Right atrium auricular region (tissue), 2 donors: ENCODE data around the gene PDZD2. TPM values are rescaled to one million over a fixed set of nuclear protein-coding genes. Genes with fewer than 3 reads are reported as not detected.

Experiments
- DNase-seq: peaks from one replicate; pipeline ENCODE4 v3.0.0-alpha.2; 2019; ENCODE audit warnings: low spot score
- H3K27ac ChIP-seq, 2 donors: fragments of 200-600 bp; sonication (generic); 1 replicate in 1 of 2; 2 replicates in 1 of 2; pipeline ENCODE4 v1.5.1; 2016 to 2019
- H3K27me3 ChIP-seq, 2 donors: fragments of 200-600 bp; sonication (generic); one replicate each; pipeline versions ENCODE4 v1.5.1 to v1.6.0; 2017 to 2019
- H3K36me3 ChIP-seq: fragments of 200-600 bp; sonication (generic); one replicate; pipeline ENCODE4 v1.5.1; 2016
- H3K4me1 ChIP-seq, 2 donors: fragments of 200-600 bp; sonication (generic); one replicate each; pipeline versions ENCODE4 v1.5.1 to v1.6.0; 2017 to 2019
- H3K4me3 ChIP-seq, 2 donors: fragments of 200-600 bp; sonication (generic); 1 replicate in 1 of 2; 2 replicates in 1 of 2; pipeline ENCODE4 v1.5.1; 2017 to 2019; ENCODE audit warnings: mild to moderate bottlenecking in 1 of 2, moderate library complexity in 1 of 2
- H3K9me3 ChIP-seq, 2 donors: fragments of 200-600 bp; sonication (generic); one replicate each; pipeline ENCODE4 v1.5.1; 2019
- total RNA-seq, 2 donors: library from RNA; depleted of rRNA; stranded (reverse); fragments of >200 nt; gene quantifications; one replicate each; pipeline ENCODE4 v1.1.0, GENCODE V29; 2016
- TF ChIP-seq, protein P1 (sequence below), 2 donors: fragments of 200-600 bp; sonication (generic); IDR thresholded peaks; one replicate each; pipeline ENCODE4 v1.5.1; 2019; ENCODE audit warnings: antibody characterized with exemption in 2 of 2

PDZD2 gene
- total RNA-seq, 2 donors from 2014 or later = 79.5 to 86.4 TPM

DNA sequence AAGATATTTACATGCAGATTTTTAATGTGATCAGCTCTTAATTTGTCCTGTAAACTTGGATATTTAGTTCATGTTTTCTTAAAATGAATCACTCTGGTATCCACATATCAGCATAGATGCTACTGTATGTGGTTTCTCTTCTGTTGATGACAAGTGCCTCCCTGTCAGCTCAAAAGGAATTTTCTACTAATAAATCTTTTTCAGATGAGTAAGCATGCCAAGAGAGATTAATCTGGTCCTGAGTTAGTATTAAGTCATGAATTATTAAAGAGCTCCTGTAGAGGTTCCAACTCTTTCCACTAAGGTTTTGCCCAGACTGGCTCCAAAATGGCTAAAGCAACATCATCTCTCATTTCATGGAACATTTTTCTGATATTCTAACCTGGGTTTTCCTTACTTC lies 406.0 kb downstream of the PDZD2 start:
- no peak overlapping the region for H3K4me3 ChIP-seq
- H3K27me3 ChIP-seq = no peaks in the 10 kb centered on the region
- peaks cover 0 to 13% of the 10 kb centered on the region in 2 donors for H3K4me1 ChIP-seq
- H3K36me3 ChIP-seq = peaks cover 11% of the 10 kb centered on the region
- H3K9me3 ChIP-seq = no peaks in the 10 kb centered on the region
- DNase-seq = no peak
- TF ChIP-seq, protein P1, sequence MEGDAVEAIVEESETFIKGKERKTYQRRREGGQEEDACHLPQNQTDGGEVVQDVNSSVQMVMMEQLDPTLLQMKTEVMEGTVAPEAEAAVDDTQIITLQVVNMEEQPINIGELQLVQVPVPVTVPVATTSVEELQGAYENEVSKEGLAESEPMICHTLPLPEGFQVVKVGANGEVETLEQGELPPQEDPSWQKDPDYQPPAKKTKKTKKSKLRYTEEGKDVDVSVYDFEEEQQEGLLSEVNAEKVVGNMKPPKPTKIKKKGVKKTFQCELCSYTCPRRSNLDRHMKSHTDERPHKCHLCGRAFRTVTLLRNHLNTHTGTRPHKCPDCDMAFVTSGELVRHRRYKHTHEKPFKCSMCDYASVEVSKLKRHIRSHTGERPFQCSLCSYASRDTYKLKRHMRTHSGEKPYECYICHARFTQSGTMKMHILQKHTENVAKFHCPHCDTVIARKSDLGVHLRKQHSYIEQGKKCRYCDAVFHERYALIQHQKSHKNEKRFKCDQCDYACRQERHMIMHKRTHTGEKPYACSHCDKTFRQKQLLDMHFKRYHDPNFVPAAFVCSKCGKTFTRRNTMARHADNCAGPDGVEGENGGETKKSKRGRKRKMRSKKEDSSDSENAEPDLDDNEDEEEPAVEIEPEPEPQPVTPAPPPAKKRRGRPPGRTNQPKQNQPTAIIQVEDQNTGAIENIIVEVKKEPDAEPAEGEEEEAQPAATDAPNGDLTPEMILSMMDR (IDR thresholded peaks at IDR 0.05) = no peak
- H3K27ac ChIP-seq = no peak overlapping the region

DNA sequence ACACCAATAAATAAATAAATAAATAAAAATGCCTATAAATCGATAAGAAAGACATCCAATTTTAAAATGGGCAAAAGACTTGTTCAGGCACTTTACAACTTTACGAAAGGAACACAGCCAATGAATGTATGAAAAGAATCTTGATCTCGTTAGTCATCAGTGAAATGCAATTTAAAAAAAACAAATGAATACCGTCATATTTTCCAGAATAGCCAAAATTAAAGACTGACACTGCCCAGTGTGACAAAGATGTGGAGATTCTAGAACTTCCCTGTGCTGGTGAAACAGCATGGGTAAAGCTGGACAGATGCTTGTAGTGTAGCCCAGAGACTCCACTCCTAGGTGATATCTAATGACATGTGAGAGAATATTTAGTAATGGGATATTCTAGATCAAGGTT lies 408.1 kb downstream of the PDZD2 start:
- H3K36me3 ChIP-seq = peaks cover 12% of the 10 kb centered on the region
- no peaks in the 10 kb centered on the region for H3K9me3 ChIP-seq
- DNase-seq = no peak
- TF ChIP-seq, protein P1 (IDR thresholded peaks at IDR 0.05) = no peak
- H3K4me3 ChIP-seq = no peak overlapping the region
- H3K27me3 ChIP-seq = no peaks in the 10 kb centered on the region
- no peak overlapping the region for H3K27ac ChIP-seq
- peaks cover 0 to 13% of the 10 kb centered on the region in 2 donors for H3K4me1 ChIP-seq

DNA sequence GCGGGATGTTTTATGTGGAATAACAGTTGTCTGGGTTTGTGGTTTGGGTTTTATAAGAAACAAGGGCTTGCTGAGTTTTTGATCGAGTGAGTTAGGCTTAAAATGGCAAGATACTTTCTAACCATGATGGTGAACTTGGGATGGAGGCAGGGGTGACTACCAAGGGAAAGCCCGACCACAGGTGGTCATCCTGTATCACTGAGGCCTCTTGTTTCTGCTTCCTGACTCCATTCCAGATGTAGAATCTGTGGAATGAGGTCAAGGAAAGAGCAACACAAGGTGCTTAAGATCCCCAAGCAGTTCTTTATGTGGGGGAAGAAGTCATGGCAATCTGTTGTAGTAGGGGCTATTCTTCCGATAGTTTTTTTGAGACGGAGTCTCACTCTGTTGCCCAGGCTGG lies 412.9 kb downstream of the PDZD2 start:
- no peak overlapping the region for H3K27ac ChIP-seq
- TF ChIP-seq, protein P1 (IDR thresholded peaks at IDR 0.05) = no peak
- H3K36me3 ChIP-seq = peaks cover 31% of the 10 kb centered on the region
- no peak for DNase-seq
- H3K27me3 ChIP-seq = no peaks in the 10 kb centered on the region
- no peaks in the 10 kb centered on the region for H3K9me3 ChIP-seq
- H3K4me1 ChIP-seq = peaks cover 0 to 10% of the 10 kb centered on the region in 2 donors
- H3K4me3 ChIP-seq = no peak overlapping the region

DNA sequence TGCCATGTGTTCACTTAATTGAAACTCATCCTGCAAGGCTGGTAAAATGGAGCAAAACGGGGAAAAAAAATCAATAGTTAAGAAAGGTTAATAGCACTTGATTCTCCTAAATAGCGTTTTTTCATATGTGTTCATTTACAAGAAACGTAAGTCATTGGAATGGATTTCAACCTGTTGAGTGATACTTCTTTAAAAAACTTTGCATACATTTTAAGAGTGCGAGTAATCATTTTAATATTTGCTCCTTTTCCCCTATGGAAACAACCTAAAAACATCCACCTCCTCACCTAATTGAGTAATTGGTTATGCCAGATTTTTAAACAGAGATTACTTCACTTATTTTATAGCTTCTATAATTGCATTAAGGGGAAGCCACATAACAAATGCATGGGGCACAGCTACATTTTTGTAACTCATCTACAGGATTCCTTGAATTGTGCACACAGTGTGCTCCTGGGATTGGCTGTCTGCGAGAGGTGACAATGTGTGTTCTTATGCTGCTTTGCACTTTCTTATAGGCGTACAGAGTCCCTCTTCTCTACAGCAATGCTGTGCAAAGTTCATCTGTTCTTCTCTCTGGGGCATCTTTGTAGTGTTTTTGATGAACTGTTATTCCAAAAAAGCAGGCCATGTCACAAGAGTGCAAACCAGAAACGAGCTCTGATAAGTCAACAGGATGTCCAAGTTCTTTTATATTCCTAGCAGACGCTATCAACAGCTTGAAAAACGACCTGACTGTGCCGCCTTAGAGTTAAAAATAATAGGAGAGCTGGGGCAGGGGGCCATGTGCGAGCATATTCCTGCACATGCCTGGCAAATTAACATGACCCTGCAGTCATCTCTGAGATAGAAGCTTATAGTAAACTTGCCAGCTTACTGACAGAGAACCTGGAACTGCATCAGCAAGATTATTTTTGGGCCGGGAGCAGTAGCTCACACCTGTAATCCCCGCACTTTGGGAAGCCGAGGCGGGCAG lies 417.2 kb downstream of the PDZD2 start:
- Histone ChIP-seq H3K27ac (peak overlapping the region in 1 of 2 donors; percentile 28), H3K27me3 (no peaks in the 10 kb centered on the region), H3K4me1 (peaks cover 0 to 13% of the 10 kb centered on the region in 2 donors), H3K4me3 (no peak overlapping the region), H3K9me3 (no peaks in the 10 kb centered on the region), H3K36me3 (peaks cover 35% of the 10 kb centered on the region)
- TF ChIP-seq, protein P1 (IDR thresholded peaks at IDR 0.05) = no peak
- no peak for DNase-seq

DNA sequence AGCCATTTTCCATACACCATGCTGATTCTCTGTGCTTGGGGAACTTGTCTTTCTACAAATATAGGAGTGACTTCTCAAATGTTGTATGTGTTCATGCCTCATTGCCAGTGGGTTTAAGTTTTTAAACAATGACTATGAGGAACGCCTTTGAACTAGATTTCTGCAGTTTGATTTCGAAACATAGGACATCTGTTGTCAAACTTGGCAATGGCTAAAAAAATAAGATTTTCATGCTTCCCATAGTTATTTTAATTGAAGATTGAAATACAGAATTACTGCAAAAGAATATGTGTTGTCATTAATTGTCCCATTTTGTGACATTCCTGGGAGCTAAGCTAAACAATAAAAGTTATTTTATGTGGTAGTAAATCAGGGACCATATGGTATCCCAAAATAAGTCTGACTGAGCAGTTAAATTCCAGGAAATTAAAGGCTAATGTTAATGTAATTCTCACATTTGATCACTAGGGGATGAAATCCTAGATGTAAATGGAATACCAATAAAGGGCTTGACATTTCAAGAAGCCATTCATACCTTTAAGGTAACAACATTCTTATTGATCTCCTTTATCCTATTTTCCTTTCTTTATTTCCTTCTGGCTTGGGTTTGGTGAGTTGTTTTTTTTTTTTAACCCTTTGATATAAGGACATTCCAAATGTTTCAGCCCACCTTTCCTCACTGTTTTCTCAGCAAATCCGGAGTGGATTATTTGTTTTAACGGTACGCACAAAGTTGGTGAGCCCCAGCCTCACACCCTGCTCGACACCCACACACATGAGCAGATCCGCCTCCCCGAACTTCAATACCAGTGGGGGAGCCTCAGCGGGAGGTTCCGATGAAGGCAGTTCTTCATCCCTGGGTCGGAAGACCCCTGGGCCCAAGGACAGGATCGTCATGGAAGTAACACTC lies 418.5 kb downstream of the PDZD2 start:
- peaks cover 42% of the 10 kb centered on the region for H3K36me3 ChIP-seq
- no peak overlapping the region for H3K4me3 ChIP-seq
- TF ChIP-seq, protein P1 (IDR thresholded peaks at IDR 0.05) = peak in 1 of 2 donors; percentile 49
- no peak for DNase-seq
- no peaks in the 10 kb centered on the region for H3K9me3 ChIP-seq
- H3K27me3 ChIP-seq = no peaks in the 10 kb centered on the region
- H3K4me1 ChIP-seq = peaks cover 0 to 13% of the 10 kb centered on the region in 2 donors
- peak overlapping the region in 1 of 2 donors; percentile 28 for H3K27ac ChIP-seq
